ENCODE data around the gene FAM98A. TPM values are rescaled to one million over a fixed set of nuclear protein-coding genes. Genes with fewer than 3 reads are reported as not detected.

The FAM98A gene
- polyA plus RNA-seq, 1 experiment: 98.7 TPM

- CTCF ChIA-PET: no interaction called here
- no peak for TF ChIP-seq CTCF (IDR thresholded peaks at IDR 0.05; ENCODE audit: insufficient read depth, low read depth, low read length)
- no peaks in the 10 kb centered on the region for H3K36me3 ChIP-seq (ENCODE audit: control insufficient read depth, insufficient read depth, low read length)
- no peak for DNase-seq (ENCODE audit: low read depth)
- H3K4me3 ChIP-seq (ENCODE audit: low read depth, low read length): no peak overlapping the region
- POLR2A ChIA-PET: interaction anchor here (0.7 kb wide), 1 partner anchor 11 kb away, joined by 3 read pairs; no protein-coding TSS in a partner anchor
- no peaks in the 10 kb centered on the region for H3K27me3 ChIP-seq (ENCODE audit: control insufficient read depth, insufficient read depth, low read length)
Observed at GRCh38 chr2:33633315-33633714, 34.2 kb upstream of the FAM98A start.

GRCh38 chr2:33632831-33633230 lies 33.7 kb upstream of the FAM98A start:
- no peaks in the 10 kb centered on the region for H3K36me3 ChIP-seq (ENCODE audit: control insufficient read depth, insufficient read depth, low read length)
- TF ChIP-seq CTCF (IDR thresholded peaks at IDR 0.05; ENCODE audit: insufficient read depth, low read depth, low read length): no peak
- ChIA-PET POLR2A (no interaction called here), CTCF (no interaction called here)
- no peak overlapping the region for H3K4me3 ChIP-seq (ENCODE audit: low read depth, low read length)
- no peak for DNase-seq (ENCODE audit: low read depth)
- H3K27me3 ChIP-seq (ENCODE audit: control insufficient read depth, insufficient read depth, low read length): no peaks in the 10 kb centered on the region

GRCh38 chr2:33628031-33628827 lies 29.1 kb upstream of the FAM98A start:
- TF ChIP-seq CTCF (IDR thresholded peaks at IDR 0.05; ENCODE audit: insufficient read depth, low read depth, low read length): no peak
- ChIA-PET CTCF (no interaction called here), POLR2A (no interaction called here)

GRCh38 chr2:33619028-33619427 lies 19.9 kb upstream of the FAM98A start:
- POLR2A ChIA-PET: no interaction called here
- no peaks in the 10 kb centered on the region for H3K36me3 ChIP-seq (ENCODE audit: control insufficient read depth, insufficient read depth, low read length)
- TF ChIP-seq CTCF (IDR thresholded peaks at IDR 0.05; ENCODE audit: insufficient read depth, low read depth, low read length): no peak
- H3K4me3 ChIP-seq (ENCODE audit: low read depth, low read length): no peak overlapping the region
- CTCF ChIA-PET: no interaction called here
- no peaks in the 10 kb centered on the region for H3K27me3 ChIP-seq (ENCODE audit: control insufficient read depth, insufficient read depth, low read length)
- no peak for DNase-seq (ENCODE audit: low read depth)

More at GRCh38 chr2:33628031-33628827, 29.1 kb upstream of the FAM98A start:
- Histone ChIP-seq H3K27me3 (ENCODE audit: control insufficient read depth, insufficient read depth, low read length) (no peaks in the 10 kb centered on the region), H3K36me3 (ENCODE audit: control insufficient read depth, insufficient read depth, low read length) (no peaks in the 10 kb centered on the region), H3K4me3 (ENCODE audit: low read depth, low read length) (no peak overlapping the region)
- DNase-seq (ENCODE audit: low read depth): no peak

- POLR2A ChIA-PET: no interaction called here
Observed at GRCh38 chr2:33617989-33618388, 18.9 kb upstream of the FAM98A start.

More at GRCh38 chr2:33617989-33618388, 18.9 kb upstream of the FAM98A start:
- CTCF ChIA-PET: interaction anchor here (1.0 kb wide), 1 partner anchor 1790 kb away, joined by 3 read pairs; no protein-coding TSS in a partner anchor
- no peak for DNase-seq (ENCODE audit: low read depth)
- Histone ChIP-seq H3K27me3 (ENCODE audit: control insufficient read depth, insufficient read depth, low read length) (no peaks in the 10 kb centered on the region), H3K36me3 (ENCODE audit: control insufficient read depth, insufficient read depth, low read length) (no peaks in the 10 kb centered on the region), H3K4me3 (ENCODE audit: low read depth, low read length) (no peak overlapping the region)
- no peak for TF ChIP-seq CTCF (IDR thresholded peaks at IDR 0.05; ENCODE audit: insufficient read depth, low read depth, low read length)
